Measurements from ENCODE around the gene NBL1.

NBL1 gene

DNA sequence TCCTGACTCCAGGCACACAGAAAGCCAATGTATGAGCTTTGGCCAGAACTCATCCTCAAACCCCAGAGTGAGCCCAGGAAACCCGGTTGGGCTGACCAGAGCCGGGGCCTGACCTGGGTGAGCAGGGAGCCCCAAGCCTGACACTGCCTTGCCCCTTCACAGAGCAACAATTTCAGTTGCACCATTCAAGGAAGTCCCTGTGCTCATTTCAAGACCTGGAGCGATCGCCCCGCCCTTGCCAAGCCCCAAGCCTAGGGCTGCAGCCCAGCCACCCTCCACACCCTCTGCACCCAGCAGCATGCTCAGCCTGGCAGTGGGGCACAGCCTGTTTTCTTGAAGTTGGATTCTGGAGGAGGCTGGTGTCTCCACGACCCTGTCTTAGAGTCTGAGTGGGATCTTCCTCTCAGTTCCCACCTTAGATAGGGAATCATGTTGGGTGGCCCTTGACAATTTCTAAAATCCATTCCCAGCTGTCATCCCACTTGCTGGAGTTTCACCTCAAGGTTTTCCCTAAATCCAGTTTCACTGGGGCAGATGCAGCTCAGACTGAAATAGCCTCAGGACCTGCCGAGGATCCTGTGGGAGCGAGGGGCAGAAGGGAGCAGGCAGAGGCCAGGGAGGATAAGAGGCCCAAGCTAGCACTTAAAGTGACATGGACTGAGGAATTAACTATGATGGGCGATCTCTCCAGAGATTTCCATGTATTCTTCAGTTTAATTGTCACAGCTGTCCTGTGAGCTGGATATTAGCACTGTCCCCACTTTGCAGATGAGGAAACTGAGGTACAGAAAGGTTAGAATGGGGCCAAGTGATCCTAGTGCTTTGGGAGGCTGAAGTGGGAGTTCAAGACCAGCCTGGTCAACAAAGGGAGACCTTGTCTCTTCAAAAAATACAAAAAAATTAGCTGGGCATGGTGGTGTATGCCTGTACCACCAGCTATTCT lies 2.5 kb downstream of the NBL1 start:
- no peak for DNase-seq

DNA sequence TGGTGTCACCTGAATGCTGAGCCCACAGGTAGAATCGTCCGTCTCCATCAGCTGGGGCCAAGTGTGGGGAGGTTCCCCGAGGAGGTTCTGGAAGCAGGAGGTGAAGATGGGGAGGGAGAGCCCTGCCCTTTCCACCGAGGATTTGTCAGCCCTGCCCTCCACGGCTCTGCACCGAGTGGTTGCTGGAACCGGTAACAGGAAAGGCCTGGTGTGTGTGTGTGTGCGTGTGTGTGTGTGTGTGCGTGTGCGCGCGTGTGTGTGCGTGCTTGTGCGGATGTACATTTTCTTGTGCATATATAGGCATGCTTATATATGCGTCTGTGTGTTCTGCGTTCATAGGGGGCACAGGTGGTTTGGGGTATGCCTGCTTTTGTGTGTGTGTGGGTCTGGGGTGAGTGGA lies 3.5 kb downstream of the NBL1 start:
- no peak for DNase-seq

DNA sequence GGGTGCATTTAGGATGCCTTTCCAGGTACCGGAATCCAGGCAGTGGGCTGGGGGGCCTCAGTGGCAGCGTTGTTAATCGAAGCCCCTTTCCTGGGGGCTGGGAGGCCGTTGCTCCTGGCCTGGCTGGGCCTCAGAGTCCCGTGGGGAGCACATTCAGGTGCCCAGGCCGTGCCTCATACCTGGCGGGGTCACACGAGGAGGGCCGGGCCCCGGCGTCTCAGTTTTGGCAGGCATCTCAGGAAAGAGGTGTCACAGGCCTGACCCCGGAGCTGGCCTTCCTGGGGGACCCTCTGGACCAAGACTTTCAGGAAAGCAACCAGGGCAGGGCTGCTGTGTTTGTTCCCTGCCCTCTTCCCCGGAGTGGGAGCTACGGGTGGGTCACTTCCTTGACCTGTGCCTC lies 4.1 kb downstream of the NBL1 start:
- DNase-seq = no peak

DNA sequence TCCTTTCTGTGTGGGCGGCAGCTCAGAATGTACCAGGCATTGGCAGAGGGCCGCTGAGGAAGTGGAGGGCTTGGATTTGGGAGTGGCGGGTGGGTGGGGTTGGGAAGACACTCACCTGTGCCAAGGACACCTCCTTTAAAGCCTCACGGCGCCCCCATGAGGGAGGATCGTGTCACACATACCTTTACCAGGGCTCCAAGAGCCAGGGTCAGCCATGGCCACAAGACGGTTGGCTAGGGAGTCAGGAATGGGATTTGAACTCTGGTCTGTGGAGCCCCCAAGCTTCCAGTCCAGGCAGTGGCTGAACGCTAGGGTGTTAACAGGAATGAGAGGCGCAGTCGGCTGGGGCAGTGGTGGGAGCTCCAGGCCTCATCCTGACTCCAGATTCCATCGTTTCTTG lies 4.6 kb downstream of the NBL1 start:
- no peak for DNase-seq

DNA sequence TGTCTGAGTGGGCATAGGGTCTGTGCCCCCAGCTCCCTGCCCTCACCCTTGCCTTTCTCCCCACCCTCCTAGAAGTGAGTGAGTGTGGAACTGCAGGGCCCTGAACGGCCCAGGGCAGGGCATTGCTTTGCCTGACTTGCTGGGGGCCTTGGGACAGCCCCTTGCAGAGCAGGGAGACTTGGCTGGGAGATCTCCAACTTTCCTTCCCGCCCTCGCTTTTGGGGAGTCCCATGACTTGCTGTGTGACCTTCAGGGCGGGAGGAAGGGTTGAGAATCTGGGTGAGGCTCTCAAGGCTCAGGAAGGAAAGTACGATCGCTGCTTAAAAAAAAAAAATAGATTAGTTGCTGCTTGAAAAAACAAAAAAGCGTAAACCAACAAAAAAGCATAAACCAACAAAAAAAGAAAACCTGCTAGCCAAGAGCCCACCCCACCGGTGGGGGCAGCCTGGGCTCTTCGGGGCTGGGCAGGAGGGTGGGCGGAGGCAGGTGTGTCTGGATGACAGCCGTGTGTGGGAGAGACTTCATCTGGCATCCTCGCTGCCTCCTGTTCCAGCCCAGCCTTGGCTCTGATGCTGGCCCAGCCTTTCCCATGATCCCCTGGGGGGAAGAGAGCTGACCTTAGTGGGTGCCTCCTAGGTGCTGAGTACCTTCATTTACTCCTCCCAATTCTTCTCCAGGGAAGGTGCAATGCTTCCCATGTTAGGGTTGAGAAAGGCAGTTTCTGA lies 6.5 kb downstream of the NBL1 start:
- no peak for DNase-seq

DNA sequence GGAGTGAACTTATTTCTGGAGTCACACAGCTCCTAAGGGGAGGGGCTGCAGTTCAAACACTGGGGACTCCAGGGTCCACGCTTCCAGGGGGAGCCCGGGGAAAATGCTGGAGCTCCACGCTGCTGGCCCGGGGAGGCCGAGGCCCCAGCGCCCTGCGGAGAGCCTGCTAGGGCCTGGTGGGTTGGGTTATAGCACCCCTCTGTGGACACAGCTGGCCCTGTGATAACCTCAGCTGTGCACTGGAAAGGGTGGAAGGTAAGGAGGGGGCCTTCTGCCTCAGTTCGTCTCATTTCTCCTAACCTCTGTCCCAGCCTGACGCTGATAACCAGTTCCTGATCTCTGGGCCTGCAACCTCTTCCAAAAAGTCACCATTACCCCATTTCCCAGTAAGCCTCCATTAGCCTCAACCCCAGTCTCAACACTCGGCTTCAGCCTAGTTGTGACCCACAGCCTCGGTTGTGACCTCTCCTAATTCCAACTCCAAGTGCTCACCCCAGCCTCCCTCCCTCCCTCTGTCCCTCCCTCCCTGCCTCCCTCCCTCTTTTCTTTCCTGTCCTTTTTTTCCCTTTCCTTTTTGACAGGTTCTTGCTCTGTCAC lies 7.1 kb downstream of the NBL1 start:
- DNase-seq = no peak

DNA sequence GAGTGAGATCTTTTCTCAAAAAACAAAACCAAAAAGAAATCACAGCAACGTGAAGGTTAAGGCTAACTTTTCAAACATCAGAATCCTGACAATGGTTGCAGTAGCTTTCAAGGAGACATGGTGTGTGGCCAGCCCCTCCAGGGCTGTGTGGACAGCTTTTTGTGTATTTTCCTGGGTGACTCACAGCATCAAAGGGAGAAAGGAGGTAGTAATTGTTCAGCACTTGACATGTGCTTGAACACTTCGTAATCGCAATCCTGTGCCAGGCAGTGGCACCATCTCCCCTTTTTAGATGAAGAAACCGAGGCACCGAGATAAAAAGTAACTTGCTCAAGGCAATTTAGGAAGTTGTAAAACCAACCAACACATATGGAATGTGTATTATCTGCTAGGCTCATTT lies 10.3 kb downstream of the NBL1 start:
- DNase-seq = no peak

DNA sequence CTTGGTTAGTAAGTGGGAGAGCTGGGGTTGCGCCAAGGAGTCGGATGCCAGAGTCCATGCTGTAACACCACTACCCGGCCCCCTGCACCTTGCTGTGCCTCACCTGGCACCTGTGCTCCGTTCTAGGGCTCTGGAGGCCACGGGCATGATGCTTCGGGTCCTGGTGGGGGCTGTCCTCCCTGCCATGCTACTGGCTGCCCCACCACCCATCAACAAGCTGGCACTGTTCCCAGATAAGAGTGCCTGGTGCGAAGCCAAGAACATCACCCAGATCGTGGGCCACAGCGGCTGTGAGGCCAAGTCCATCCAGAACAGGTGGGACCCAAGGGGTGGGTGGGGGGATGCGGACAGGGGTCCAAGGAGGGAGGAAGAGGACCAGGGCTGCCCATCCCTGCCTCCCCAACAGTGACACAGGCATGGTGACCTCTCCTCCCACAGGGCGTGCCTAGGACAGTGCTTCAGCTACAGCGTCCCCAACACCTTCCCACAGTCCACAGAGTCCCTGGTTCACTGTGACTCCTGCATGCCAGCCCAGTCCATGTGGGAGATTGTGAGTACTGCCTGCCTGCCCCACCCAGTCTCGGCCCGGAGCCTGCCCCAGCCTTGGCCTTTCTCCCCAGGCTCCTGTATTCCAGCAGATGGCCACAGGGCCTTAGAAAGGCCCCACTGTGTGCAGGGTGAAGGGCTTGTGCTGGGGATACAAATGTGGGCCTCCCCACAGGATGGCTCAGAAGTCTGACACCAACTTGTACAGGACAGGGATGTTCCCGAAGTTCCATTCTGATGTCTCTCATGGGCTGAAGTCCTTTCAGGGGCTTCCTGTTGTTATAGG lies 11.0 kb downstream of the NBL1 start:
- DNase-seq = no peak

DNA sequence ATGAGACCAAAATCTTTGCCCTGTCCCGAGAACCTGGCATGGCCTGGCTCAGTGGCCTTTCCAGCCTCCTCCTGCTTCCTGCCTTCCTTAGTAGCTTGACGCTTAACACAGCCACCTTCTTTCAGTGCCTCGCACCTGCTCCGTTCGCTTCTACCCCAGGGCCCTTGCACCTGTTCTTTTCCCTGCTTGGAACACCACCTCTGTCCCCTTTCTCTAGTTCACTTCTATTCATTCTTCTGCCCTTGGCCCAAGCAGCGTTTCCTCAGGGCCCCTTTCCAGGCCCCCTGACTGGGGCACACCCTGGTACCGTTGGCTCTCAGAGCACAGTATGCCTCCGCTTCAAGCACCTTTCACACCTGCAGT lies 11.6 kb downstream of the NBL1 start:
- no peak for DNase-seq

DNA sequence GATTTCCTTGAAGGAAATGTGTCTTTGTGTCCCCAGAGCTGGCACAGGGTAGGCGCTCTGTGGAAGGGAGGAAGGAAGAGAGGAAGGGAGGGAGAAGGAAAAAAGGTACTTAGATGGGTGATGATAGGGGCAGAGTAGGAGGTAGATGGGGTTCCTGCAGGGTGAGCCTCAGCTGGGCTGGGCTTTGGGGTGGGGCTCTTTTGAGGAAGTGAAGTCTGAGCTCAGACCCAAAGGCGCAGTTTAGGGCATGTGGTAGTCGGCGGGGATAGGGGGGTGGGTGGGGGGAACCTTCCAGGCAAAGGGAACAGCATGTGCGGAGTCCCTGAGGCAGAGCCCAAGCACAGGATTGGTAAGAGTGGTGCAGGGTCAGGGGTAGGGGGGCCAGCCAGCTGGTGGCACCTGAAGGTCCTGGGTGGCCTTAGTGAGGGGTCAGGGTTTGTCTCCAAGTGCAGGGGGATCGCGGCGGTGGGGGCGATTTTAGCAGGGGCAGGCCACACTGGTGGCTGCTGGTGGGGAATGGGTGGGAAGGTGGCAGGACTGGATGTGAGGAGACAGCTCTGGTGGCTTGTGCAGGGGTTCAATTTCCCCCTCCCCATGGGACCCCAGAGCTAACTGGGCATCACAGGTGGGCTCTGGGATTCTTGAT lies 12.1 kb downstream of the NBL1 start:
- DNase-seq = no peak

DNA sequence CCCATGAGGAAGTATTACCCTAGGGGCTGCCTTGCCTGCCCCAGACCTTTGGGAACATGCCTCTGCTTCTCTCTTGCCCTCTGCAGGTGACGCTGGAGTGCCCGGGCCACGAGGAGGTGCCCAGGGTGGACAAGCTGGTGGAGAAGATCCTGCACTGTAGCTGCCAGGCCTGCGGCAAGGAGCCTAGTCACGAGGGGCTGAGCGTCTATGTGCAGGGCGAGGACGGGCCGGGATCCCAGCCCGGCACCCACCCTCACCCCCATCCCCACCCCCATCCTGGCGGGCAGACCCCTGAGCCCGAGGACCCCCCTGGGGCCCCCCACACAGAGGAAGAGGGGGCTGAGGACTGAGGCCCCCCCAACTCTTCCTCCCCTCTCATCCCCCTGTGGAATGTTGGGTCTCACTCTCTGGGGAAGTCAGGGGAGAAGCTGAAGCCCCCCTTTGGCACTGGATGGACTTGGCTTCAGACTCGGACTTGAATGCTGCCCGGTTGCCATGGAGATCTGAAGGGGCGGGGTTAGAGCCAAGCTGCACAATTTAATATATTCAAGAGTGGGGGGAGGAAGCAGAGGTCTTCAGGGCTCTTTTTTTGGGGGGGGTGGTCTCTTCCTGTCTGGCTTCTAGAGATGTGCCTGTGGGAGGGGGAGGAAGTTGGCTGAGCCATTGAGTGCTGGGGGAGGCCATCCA lies 12.8 kb downstream of the NBL1 start:
- no peak for DNase-seq

DNA sequence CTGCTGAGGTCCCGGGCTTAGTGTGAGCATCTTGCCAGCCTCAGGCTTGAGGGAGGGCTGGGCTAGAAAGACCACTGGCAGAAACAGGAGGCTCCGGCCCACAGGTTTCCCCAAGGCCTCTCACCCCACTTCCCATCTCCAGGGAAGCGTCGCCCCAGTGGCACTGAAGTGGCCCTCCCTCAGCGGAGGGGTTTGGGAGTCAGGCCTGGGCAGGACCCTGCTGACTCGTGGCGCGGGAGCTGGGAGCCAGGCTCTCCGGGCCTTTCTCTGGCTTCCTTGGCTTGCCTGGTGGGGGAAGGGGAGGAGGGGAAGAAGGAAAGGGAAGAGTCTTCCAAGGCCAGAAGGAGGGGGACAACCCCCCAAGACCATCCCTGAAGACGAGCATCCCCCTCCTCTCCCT lies 13.4 kb downstream of the NBL1 start:
- DNase-seq = no peak

DNA sequence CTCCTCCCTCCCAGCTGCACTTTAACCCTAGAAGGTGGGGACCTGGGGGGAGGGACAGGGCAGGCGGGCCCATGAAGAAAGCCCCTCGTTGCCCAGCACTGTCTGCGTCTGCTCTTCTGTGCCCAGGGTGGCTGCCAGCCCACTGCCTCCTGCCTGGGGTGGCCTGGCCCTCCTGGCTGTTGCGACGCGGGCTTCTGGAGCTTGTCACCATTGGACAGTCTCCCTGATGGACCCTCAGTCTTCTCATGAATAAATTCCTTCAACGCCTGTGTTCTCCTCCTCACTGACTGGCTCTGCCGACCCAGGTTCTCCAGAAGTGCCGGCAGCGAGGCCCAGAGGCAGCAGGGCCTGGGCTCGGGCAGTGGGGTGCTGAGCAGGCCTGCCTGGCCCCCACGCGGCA lies 14.1 kb downstream of the NBL1 start:
- DNase-seq = no peak

DNA sequence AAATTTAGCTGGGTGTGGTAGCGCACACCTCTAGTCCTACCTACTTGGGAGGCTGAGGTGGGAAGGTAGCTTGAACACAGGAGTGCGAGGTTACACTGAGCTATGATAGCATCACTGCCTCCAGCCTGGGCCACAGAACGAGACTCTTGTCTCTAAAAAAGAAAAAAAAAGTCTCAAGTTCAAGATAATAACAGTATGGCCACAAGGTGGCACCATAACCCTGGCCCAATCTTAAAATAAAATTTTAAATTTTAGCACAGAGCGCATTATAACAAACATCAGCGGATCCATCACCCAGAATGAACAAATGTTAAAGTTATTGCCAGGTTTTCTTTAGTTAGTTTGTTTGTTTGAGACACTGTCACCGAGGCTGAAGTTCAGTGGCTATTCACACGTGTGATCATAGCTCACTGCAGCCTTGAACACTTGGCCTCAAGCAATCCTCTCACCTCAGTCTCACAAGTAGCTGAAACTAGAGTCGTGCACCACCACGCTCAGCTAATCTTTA lies 17.7 kb downstream of the NBL1 start:
- no peak for DNase-seq

DNA sequence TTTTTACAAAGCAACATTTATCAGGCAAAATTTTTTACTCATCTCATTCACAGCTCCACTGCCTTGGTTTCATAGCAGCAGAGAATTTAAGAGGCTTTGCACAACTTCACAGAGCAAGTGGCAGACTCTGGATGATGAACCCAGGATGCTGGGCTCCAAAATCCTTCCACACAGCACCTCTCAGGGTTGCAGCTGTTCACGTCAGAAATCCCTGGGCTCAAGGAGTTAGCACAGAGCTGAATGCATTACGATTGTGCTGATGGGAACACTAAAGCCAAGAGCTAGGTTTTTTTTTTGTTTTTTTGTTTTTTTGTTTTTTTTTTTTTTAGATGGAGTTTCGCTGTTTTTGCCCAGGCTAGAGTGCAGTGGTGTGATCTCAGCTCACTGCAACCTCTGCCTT lies 18.2 kb downstream of the NBL1 start:
- no peak for DNase-seq

DNA sequence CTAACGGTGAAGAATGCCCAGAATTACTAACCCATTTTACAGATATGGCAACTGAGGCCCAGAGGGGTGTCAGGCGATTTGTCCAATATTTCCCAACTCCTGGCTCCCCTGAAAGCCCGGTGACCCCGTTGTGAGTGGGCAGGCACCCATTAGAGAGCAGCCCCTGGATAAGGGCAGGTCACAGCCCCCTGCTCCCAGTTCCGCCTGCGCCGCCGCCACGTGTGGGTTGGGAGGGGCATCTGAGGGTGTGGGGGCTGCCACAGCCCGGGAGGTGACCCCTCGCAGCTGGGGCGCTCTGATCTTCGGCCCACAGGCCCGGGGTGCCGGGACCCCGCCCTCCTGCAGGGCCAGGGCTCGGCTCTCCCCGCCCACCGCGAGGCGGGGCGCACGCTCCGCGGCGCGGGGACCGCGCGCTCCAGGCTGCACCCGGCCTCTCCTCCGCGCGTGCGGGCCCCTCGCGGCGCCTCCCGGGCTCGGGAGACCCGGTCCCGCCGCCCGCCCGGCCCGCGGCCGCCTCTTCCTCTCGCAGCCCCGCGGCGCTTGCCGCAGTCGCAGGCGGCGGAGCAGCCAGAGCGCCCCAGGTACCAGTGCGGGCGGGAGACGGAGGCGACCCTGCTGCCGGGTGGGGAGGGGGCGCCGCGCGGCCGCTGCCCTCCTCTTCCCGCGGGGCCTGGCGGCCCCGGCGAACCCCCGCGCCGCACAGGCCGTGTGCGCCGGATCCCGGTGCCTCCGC lies 20.5 kb downstream of the NBL1 start, which contains the start of gene HTR6:
Gene HTR6 (plus strand): TSS at position 423 of the 733 bp plus-strand sequence. CDS start 879 bp downstream, outside the sequence.
- no peak for DNase-seq

DNA sequence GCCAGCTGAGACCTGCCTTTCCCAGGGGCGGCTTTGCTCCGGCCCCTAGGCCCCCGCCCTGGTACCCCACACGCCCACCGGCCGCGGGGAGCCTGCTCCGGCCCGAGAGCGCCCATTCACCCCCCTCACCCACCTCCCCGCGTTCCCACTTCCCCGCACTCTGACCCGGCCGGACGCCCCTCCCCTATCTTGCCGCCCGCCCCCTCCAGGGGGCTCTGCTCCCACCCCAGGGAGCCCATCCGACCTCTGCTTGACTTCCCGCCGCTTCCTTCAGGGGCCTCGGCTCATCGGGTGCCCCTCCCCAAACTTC lies 21.0 kb downstream of the NBL1 start:
- DNase-seq = no peak

DNA sequence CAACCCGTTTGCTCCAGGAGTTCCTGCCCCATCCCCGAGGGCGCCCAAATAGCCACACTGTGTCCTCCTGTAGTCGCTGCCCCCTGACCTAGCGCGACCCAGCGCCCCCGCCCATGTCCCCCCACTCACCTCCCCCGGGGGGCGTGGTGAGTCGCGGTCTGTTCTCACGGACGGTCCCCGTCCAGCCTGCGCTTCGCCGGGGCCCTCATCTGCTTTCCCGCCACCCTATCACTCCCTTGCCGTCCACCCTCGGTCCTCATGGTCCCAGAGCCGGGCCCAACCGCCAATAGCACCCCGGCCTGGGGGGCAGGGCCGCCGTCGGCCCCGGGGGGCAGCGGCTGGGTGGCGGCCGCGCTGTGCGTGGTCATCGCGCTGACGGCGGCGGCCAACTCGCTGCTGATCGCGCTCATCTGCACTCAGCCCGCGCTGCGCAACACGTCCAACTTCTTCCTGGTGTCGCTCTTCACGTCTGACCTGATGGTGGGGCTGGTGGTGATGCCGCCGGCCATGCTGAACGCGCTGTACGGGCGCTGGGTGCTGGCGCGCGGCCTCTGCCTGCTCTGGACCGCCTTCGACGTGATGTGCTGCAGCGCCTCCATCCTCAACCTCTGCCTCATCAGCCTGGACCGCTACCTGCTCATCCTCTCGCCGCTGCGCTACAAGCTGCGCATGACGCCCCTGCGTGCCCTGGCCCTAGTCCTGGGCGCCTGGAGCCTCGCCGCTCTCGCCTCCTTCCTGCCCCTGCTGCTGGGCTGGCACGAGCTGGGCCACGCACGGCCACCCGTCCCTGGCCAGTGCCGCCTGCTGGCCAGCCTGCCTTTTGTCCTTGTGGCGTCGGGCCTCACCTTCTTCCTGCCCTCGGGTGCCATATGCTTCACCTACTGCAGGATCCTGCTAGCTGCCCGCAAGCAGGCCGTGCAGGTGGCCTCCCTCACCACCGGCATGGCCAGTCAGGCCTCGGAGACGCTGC lies 21.7 kb downstream of the NBL1 start:
- no peak for DNase-seq

DNA sequence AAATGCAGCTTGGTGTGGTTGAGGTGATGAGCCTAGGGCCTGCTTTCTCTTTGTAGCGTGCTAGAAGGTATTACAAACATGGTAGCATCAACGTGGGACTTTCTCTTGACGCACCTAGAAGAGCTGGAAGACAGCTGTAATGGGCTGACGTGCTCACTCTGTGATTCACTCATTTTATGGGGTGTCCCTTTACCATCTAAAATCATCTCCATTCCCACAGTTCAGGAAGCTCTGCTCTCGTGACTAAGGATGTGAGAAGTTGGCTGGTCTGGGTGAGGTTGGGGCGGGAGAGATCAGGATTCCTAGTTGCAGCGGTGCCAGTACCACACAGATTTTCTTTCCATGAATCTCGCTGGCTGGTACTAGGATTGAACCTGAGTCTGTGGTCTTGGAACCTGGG lies 24.8 kb downstream of the NBL1 start:
- no peak for DNase-seq

DNA sequence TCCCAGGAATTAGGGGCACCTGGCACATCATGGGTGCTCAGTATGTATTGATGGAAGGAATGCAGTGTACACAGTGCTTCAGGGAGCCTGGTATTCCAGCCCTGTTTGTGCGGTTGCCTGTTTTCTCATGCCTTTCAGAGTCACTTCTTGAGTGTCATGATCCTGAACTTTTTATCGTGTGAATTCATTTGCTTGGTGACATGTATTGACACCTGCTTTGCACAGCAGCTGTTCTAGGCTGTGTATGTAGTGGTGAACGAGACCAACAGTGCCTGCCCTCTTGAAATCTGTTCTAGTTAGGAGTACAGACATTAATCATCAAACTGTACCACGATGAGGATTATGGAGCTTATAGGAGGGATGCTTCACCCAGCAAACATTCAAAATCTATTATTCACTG lies 26.7 kb downstream of the NBL1 start:
- DNase-seq = no peak

Data from NCI-H1417 treated with DMSO at 0.1 percent for 48 hours (cell line).